MCF 10A (cell line): ENCODE measurements around the gene ERCC1. TPM values are rescaled to one million over a fixed set of nuclear protein-coding genes. Genes with fewer than 3 reads are reported as not detected.

Experiments
- BruUV-seq: library from RNA; stranded (reverse); fragments of 400-500 nt; replicated peaks from 2 replicates; lab custom pipeline; 2021; lab: Mats Ljungman, UMichigan
- CTCF ChIA-PET: fragments of 300-600 bp; sonication (Branson Sonifier 250); formaldehyde crosslinking; extraction: SDS; loops from one replicate; lab custom pipeline; 2021; ENCODE audit warnings: antibody characterized with exemption, inconsistent platforms; lab: Yijun Ruan, JAX
- POLR2A ChIA-PET: fragments of 300-600, 350-650 bp; sonication (Branson Sonifier 250); formaldehyde crosslinking; extraction: SDS; loops from one replicate; lab custom pipeline; 2020; ENCODE audit warnings: antibody characterized with exemption, inconsistent platforms; lab: Yijun Ruan, JAX
- DNase-seq: peaks from one replicate; pipeline ENCODE4 v3.0.0-alpha.2; 2018; ENCODE audit not compliant: unreplicated experiment
- H3K27ac Mint-ChIP-seq: one replicate; pipeline ENCODE4 v1.8.0; 2022; ENCODE audit warnings: mild to moderate bottlenecking, low read depth, mixed read lengths; ENCODE audit not compliant: unreplicated experiment
- H3K27me3 Mint-ChIP-seq: one replicate; pipeline ENCODE4 v1.8.0; 2022; ENCODE audit warnings: mixed read lengths; ENCODE audit not compliant: insufficient read depth, unreplicated experiment
- H3K36me3 Mint-ChIP-seq: one replicate; pipeline ENCODE4 v1.8.0; 2022; ENCODE audit warnings: mild to moderate bottlenecking, moderate library complexity, mixed read lengths; ENCODE audit not compliant: insufficient read depth, unreplicated experiment
- H3K4me1 Mint-ChIP-seq: one replicate; pipeline ENCODE4 v1.8.0; 2022; ENCODE audit warnings: mixed read lengths; ENCODE audit not compliant: insufficient read depth, unreplicated experiment
- H3K4me3 Mint-ChIP-seq: one replicate; pipeline ENCODE4 v1.8.0; 2022; ENCODE audit warnings: mild to moderate bottlenecking, moderate library complexity, mixed read lengths; ENCODE audit not compliant: unreplicated experiment
- H3K9me3 Mint-ChIP-seq: one replicate; pipeline ENCODE4 v1.8.0; 2022; ENCODE audit warnings: mixed read lengths; ENCODE audit not compliant: unreplicated experiment
- intact Hi-C: fragments of 100-400 bp; cut with micrococcal nuclease; formaldehyde crosslinking; loops from 2 replicates; pipeline ENCODE4 v1.14.1; 2022
- total RNA-seq: library from RNA; stranded (reverse); gene quantifications from 2 replicates; pipeline ENCODE4 v1.2.3, GENCODE V29; 2022
- TF ChIP-seq, protein P1 (sequence below): fragments of 200-600 bp; IDR thresholded peaks from one replicate; pipeline ENCODE4 v1.8.0; 2022; ENCODE audit warnings: antibody characterized with exemption, mild to moderate bottlenecking; ENCODE audit not compliant: unreplicated experiment

The ERCC1 gene
- total RNA-seq, 1 experiment from 2014 or later = 227 TPM

DNA sequence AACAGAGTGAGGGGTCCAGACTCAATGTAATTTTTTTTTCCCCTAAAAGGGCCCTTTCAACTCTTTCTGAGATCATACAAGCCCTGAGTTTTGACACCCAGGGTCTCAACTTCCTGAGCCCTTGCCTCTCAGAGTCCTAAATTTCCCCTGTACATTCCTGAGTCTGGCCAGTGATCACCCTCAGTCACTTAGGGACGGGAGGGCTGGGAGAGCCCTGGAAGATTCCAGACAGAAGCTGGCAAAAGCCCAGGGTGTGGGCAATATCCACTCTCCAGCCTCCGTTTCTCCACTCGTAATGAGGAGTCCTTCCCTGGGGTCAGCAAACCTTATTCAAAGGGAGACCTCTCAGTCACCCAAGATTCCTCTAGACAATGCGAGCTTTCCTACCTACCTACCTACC is 20.4 kb downstream of the ERCC1 start:
- CTCF ChIA-PET = interaction anchor here (0.5 to 2.9 kb wide), 13 partner anchors 9 to 246 kb away, joined by 3 to 12 read pairs (median 4); partner anchors contain the start of genes BLOC1S3 and FOSB
- Mint-ChIP-seq H3K4me1 (peaks cover 14% of the 10 kb centered on the region), H3K4me3 (peak overlapping the region; percentile 96)

GRCh38 chr19:45402298-45403061 is 21.2 kb downstream of the ERCC1 start:
- Mint-ChIP-seq H3K36me3 (peaks cover 29% of the 10 kb centered on the region), H3K4me3 (peak overlapping the region; percentile 96), H3K27ac (peak overlapping the region; percentile 96), H3K9me3 (no peaks in the 10 kb centered on the region), H3K4me1 (peaks cover 14% of the 10 kb centered on the region), H3K27me3 (no peaks in the 10 kb centered on the region)
- POLR2A ChIA-PET = interaction anchor here (0.6 to 6.6 kb wide), 15 partner anchors 9 to 224 kb away, joined by 3 to 82 read pairs (median 9); partner anchors contain the start of genes ERCC1, FOSB and TRAPPC6A
- BruUV-seq = no TSS peak
- DNase-seq = peak; percentile 83
- intact Hi-C loops = loop anchor here (1.0 kb wide), 1 partner anchor 76 kb away; no protein-coding TSS in a partner anchor
- TF ChIP-seq, protein P1, sequence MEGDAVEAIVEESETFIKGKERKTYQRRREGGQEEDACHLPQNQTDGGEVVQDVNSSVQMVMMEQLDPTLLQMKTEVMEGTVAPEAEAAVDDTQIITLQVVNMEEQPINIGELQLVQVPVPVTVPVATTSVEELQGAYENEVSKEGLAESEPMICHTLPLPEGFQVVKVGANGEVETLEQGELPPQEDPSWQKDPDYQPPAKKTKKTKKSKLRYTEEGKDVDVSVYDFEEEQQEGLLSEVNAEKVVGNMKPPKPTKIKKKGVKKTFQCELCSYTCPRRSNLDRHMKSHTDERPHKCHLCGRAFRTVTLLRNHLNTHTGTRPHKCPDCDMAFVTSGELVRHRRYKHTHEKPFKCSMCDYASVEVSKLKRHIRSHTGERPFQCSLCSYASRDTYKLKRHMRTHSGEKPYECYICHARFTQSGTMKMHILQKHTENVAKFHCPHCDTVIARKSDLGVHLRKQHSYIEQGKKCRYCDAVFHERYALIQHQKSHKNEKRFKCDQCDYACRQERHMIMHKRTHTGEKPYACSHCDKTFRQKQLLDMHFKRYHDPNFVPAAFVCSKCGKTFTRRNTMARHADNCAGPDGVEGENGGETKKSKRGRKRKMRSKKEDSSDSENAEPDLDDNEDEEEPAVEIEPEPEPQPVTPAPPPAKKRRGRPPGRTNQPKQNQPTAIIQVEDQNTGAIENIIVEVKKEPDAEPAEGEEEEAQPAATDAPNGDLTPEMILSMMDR = peak; percentile 54
- CTCF ChIA-PET = interaction anchor here (0.5 to 2.9 kb wide), 16 partner anchors 9 to 315 kb away, joined by 3 to 12 read pairs (median 4); partner anchors contain the start of genes BLOC1S3 and FOSB

More for the DNA sequence above, 20.4 kb downstream of the ERCC1 start:
- intact Hi-C loops = no loop called here
- BruUV-seq = no TSS peak
- peak overlapping the region; percentile 96 for H3K27ac Mint-ChIP-seq
- no peak for DNase-seq
- H3K27me3 Mint-ChIP-seq = no peaks in the 10 kb centered on the region
- peaks cover 23% of the 10 kb centered on the region for H3K36me3 Mint-ChIP-seq
- H3K9me3 Mint-ChIP-seq = no peaks in the 10 kb centered on the region
- POLR2A ChIA-PET = interaction anchor here (0.7 to 6.6 kb wide), 17 partner anchors 12 to 313 kb away, joined by 3 to 82 read pairs (median 6); partner anchors contain the start of genes ERCC1, FOSB and TRAPPC6A
- TF ChIP-seq, protein P1 = no peak

DNA sequence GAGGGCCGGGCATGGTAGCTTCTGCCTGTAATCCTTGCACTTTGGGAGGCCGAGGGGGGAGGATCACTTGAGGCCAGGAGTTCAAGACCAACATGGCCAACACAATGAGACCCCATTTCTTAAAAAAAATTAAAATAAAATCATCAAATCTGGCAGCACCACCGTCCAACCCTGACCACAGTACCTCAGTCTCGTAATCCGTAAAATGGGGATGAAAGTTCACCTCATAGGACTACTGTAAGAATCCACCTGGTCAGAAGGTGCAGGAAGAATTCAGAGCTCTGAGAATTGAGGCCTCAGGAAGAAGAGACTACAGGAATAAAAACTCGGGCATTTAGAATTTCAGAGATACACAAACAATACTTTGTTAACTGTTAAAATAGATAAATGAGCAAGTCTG is 21.9 kb downstream of the ERCC1 start:
- DNase-seq = no peak
- BruUV-seq = no TSS peak
- Mint-ChIP-seq H3K9me3 (no peaks in the 10 kb centered on the region), H3K36me3 (peaks cover 35% of the 10 kb centered on the region), H3K4me3 (peak overlapping the region; percentile 96), H3K27ac (peak overlapping the region; percentile 96), H3K27me3 (no peaks in the 10 kb centered on the region), H3K4me1 (peaks cover 14% of the 10 kb centered on the region)
- TF ChIP-seq, protein P1 = no peak
- ChIA-PET CTCF (interaction anchor here (0.6 to 2.9 kb wide), 12 partner anchors 16 to 1764 kb away, joined by 3 to 12 read pairs (median 4); no protein-coding TSS in a partner anchor), POLR2A (interaction anchor here (0.6 to 6.6 kb wide), 13 partner anchors 10 to 94 kb away, joined by 3 to 82 read pairs (median 10); partner anchors contain the start of genes ERCC1 and FOSB)
- intact Hi-C loops = loop anchor here (1.0 kb wide), 1 partner anchor 76 kb away; no protein-coding TSS in a partner anchor

DNA sequence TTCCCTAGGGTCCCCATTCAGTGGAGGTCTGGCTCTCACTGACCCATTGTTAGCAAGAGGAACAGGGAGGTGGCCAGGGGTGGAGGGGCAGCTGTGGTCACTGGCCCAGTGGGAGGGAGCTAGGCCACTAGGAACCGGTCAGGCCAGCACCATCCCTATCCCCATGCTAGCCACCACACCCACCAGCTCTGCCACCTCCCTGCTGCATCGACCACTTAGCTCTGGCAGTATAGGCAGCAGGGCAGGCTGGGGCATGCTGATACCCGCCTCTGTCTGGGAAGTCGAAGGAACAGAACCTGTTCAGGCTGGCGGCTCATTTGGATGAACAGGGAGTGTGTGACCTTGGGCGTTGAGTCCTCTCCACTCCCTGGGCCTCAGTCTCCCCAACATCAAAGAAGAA is 23.5 kb downstream of the ERCC1 start:
- ChIA-PET CTCF (interaction anchor here (0.7 to 2.9 kb wide), 5 partner anchors 12 to 85 kb away, joined by 3 to 12 read pairs (median 6); no protein-coding TSS in a partner anchor), POLR2A (interaction anchor here (0.7 to 6.6 kb wide), 7 partner anchors 9 to 242 kb away, joined by 3 to 82 read pairs (median 3); partner anchors contain the start of genes ERCC1 and FOSB)
- Mint-ChIP-seq H3K9me3 (no peaks in the 10 kb centered on the region), H3K36me3 (peaks cover 46% of the 10 kb centered on the region), H3K27me3 (no peaks in the 10 kb centered on the region), H3K4me3 (no peak overlapping the region), H3K4me1 (peaks cover 14% of the 10 kb centered on the region), H3K27ac (no peak overlapping the region)
- TF ChIP-seq, protein P1 = no peak
- no TSS peak for BruUV-seq
- peak; percentile 86 for DNase-seq
- intact Hi-C loops = no loop called here
